GM23338 (cell line): ENCODE measurements around the gene CRYBB2. TPM values are rescaled to one million over a fixed set of nuclear protein-coding genes. Genes with fewer than 3 reads are reported as not detected.

Experiments used
- ATAC-seq: fragments of 200-7000 bp; cut with Tn5 transposase; 3 replicates; pipeline ENCODE4 v1.9.1; 2020
- DNase-seq: peaks from one replicate; pipeline ENCODE4 v3.0.0-alpha.2; 2015; ENCODE audit warnings: low spot score
- H2AFZ ChIP-seq: fragments of 200-600 bp; sonication (generic); 2 replicates; pipeline ENCODE4 v1.8.0; 2016; ENCODE audit warnings: antibody characterized with exemption, mild to moderate bottlenecking, moderate library complexity
- H3F3A ChIP-seq: fragments of 200-600 bp; sonication (generic); replicated peaks from 2 replicates; pipeline ENCODE4 v1.8.0; 2017; ENCODE audit warnings: antibody characterized with exemption, mixed run types, low read depth
- H3K27ac ChIP-seq: fragments of 200-600 bp; sonication (generic); 2 replicates; pipeline ENCODE4 v1.6.1; 2016; ENCODE audit warnings: low read depth
- H3K27me3 ChIP-seq: fragments of 200-600 bp; sonication (generic); 2 replicates; pipeline ENCODE4 v1.8.0; 2016; ENCODE audit warnings: mild to moderate bottlenecking, mixed run types, moderate library complexity; ENCODE audit not compliant: insufficient read depth
- H3K36me3 ChIP-seq: fragments of 200-600 bp; sonication (generic); 2 replicates; pipeline ENCODE4 v1.8.0; 2016; ENCODE audit warnings: mild to moderate bottlenecking; ENCODE audit not compliant: insufficient read depth
- H3K4me1 ChIP-seq: fragments of 200-600 bp; sonication (generic); 2 replicates; pipeline ENCODE4 v1.8.0; 2016; ENCODE audit warnings: mild to moderate bottlenecking, moderate library complexity; ENCODE audit not compliant: insufficient read depth
- H3K4me2 ChIP-seq: fragments of 200-600 bp; sonication (generic); 2 replicates; pipeline ENCODE4 v1.7.1; 2017; ENCODE audit warnings: mixed run types
- H3K4me3 ChIP-seq: fragments of 200-600 bp; sonication (generic); 2 replicates; pipeline ENCODE4 v1.6.1; 2016; ENCODE audit warnings: mixed run types
- H3K79me2 ChIP-seq: fragments of 200-600 bp; sonication (generic); replicated peaks from 2 replicates; pipeline ENCODE4 v1.8.0; 2017; ENCODE audit warnings: mild to moderate bottlenecking; ENCODE audit not compliant: insufficient read depth
- H3K9me2 ChIP-seq: fragments of 200-600 bp; sonication (generic); 2 replicates; pipeline ENCODE4 v1.8.0; 2017; ENCODE audit not compliant: insufficient read depth
- H4K20me1 ChIP-seq: fragments of 200-600 bp; sonication (generic); replicated peaks from 2 replicates; pipeline ENCODE4 v1.8.0; 2017; ENCODE audit warnings: mild to moderate bottlenecking; ENCODE audit not compliant: insufficient read depth
- H3K27ac Mint-ChIP-seq: 2 replicates; pipeline ENCODE4 v1.8.0; 2020; ENCODE audit warnings: inconsistent platforms, mild to moderate bottlenecking, moderate library complexity, mixed read lengths
- H3K27me3 Mint-ChIP-seq: 3 replicates; pipeline ENCODE4 v1.8.0; 2022; ENCODE audit warnings: low read depth, mild to moderate bottlenecking, moderate library complexity, mixed read lengths, inconsistent platforms; ENCODE audit not compliant: insufficient read depth, poor library complexity
- H3K36me3 Mint-ChIP-seq: 3 replicates; pipeline ENCODE4 v1.8.0; 2021; ENCODE audit warnings: low read depth, mild to moderate bottlenecking, inconsistent platforms, moderate library complexity, mixed read lengths
- H3K4me1 Mint-ChIP-seq: 3 replicates; pipeline ENCODE4 v1.8.0; 2020; ENCODE audit warnings: mild to moderate bottlenecking, inconsistent platforms, mixed read lengths
- H3K4me3 Mint-ChIP-seq: 3 replicates; pipeline ENCODE4 v1.8.0; 2021; ENCODE audit warnings: moderate library complexity, mild to moderate bottlenecking, inconsistent platforms, mixed read lengths
- H3K9me3 Mint-ChIP-seq: 3 replicates; pipeline ENCODE4 v1.8.0; 2020; ENCODE audit warnings: moderate library complexity, mild to moderate bottlenecking, inconsistent platforms, mixed read lengths
- CREB1 ChIP-seq: fragments of 250-450 bp; sonication (Bioruptor Pico); IDR thresholded peaks from 2 replicates; pipeline ENCODE4 v1.5.0; 2020; ENCODE audit warnings: low read depth, mild to moderate bottlenecking, moderate library complexity
- ETS1 ChIP-seq: IDR thresholded peaks from 2 replicates; pipeline ENCODE4 v1.6.1; 2016; ENCODE audit warnings: antibody characterized with exemption
- EZH2phosphoT487 ChIP-seq: fragments of 200-600 bp; sonication (generic); IDR thresholded peaks from one replicate; pipeline ENCODE4 v1.8.1; 2018; ENCODE audit warnings: antibody characterized with exemption; ENCODE audit not compliant: unreplicated experiment
- NANOG ChIP-seq: IDR thresholded peaks from 2 replicates; pipeline ENCODE4 v1.6.1; 2016; ENCODE audit warnings: antibody characterized with exemption, borderline replicate concordance
- POLR2AphosphoS5 ChIP-seq: IDR thresholded peaks from 2 replicates; pipeline ENCODE4 v1.6.1; 2016; ENCODE audit warnings: antibody characterized with exemption, low read depth
- STAT1 ChIP-seq: IDR thresholded peaks from one replicate; pipeline ENCODE4 v1.6.1; 2016; ENCODE audit warnings: antibody characterized with exemption; ENCODE audit not compliant: unreplicated experiment
- ZNF114 ChIP-seq: fragments of 250-450 bp; sonication (Bioruptor Pico); IDR thresholded peaks from 2 replicates; pipeline ENCODE4 v1.5.0; 2020; ENCODE audit warnings: mild to moderate bottlenecking, moderate library complexity
- ZNF462 ChIP-seq: fragments of 250-450 bp; sonication (Bioruptor Pico); IDR thresholded peaks from 2 replicates; pipeline ENCODE4 v1.5.0; 2020; ENCODE audit warnings: mild to moderate bottlenecking, moderate library complexity
- polyA plus RNA-seq: library from polyadenylated mRNA; unstranded; fragments of >200 nt; fragmentation: Nextera tagmentation; extraction: Ambion mirVana; gene quantifications from 2 replicates; pipeline ENCODE4 v1.2.1, GENCODE V29; 2016
- total RNA-seq: library from RNA; depleted of rRNA; stranded (reverse); fragments of >200 nt; shearing (Covaris generic); gene quantifications from 2 replicates; pipeline ENCODE4 v1.2.3, GENCODE V29; 2014
- TF ChIP-seq, protein P1 (sequence below): IDR thresholded peaks from one replicate; pipeline ENCODE4 v1.6.1; 2018; ENCODE audit warnings: antibody characterized with exemption; ENCODE audit not compliant: unreplicated experiment

Gene CRYBB2
- total and polyA plus RNA-seq, 2 experiments from 2014 or later, result 0.26 to 1.0 TPM

- no peak for TF ChIP-seq ZNF462 (CRISPR knock-in tag)
- TF ChIP-seq CREB1, result no peak
- no peak for TF ChIP-seq POLR2AphosphoS5
- no peak for TF ChIP-seq NANOG
- TF ChIP-seq ETS1, result no peak
Observed at GRCh38 chr22:25176799-25177198, 42.6 kb upstream of the CRYBB2 start (continued).

DNA sequence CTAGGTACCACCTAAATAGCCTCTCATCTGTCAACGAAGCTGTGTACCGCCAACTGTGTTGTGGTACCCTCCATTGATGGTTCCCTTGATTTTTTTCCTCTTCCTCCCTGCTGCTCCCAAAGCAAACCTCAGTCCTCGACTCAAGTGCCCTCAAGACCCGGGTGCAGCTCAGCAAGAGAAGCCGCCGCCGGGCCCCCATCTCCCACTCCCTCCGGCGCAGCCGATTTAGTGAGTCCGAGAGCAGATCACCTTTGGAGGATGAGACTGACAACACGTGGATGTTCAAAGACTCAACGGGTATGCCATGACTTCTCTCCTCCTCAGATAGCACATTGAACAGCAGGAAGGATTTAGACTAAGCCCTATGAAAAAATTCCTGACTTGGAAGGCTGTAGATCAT is 42.2 kb upstream of the CRYBB2 start:
- Histone ChIP-seq H3K9me2 (no peaks in the 10 kb centered on the region), H2AFZ (no peak overlapping the region), H4K20me1 (0 out of 2 replicates have a peak, but pooled peaks cover 5% of the 10 kb centered on the region), H3K27me3 (no peaks in the 10 kb centered on the region), H3K4me1 (no peaks in the 10 kb centered on the region; the same call in 1 of the 2 replicates), H3K27ac (no peak overlapping the region), H3F3A (no peaks in the 10 kb centered on the region), H3K79me2 (no peaks in the 10 kb centered on the region), H3K4me2 (no peak overlapping the region), H3K4me3 (no peak overlapping the region), H3K36me3 (no peaks in the 10 kb centered on the region)
- Mint-ChIP-seq H3K4me1 (peaks cover 13% of the 10 kb centered on the region), H3K4me3 (no peak overlapping the region), H3K27ac (no peak overlapping the region), H3K9me3 (peaks cover 9% of the 10 kb centered on the region), H3K36me3 (peaks cover 28% of the 10 kb centered on the region), H3K27me3 (peaks cover 10% of the 10 kb centered on the region)
- DNase-seq (no peak), ATAC-seq (no peak)
- TF ChIP-seq ETS1 (no peak), NANOG (no peak), ZNF114 (CRISPR knock-in tag) (no peak), STAT1 (no peak), EZH2phosphoT487 (no peak)
- TF ChIP-seq, protein P1, sequence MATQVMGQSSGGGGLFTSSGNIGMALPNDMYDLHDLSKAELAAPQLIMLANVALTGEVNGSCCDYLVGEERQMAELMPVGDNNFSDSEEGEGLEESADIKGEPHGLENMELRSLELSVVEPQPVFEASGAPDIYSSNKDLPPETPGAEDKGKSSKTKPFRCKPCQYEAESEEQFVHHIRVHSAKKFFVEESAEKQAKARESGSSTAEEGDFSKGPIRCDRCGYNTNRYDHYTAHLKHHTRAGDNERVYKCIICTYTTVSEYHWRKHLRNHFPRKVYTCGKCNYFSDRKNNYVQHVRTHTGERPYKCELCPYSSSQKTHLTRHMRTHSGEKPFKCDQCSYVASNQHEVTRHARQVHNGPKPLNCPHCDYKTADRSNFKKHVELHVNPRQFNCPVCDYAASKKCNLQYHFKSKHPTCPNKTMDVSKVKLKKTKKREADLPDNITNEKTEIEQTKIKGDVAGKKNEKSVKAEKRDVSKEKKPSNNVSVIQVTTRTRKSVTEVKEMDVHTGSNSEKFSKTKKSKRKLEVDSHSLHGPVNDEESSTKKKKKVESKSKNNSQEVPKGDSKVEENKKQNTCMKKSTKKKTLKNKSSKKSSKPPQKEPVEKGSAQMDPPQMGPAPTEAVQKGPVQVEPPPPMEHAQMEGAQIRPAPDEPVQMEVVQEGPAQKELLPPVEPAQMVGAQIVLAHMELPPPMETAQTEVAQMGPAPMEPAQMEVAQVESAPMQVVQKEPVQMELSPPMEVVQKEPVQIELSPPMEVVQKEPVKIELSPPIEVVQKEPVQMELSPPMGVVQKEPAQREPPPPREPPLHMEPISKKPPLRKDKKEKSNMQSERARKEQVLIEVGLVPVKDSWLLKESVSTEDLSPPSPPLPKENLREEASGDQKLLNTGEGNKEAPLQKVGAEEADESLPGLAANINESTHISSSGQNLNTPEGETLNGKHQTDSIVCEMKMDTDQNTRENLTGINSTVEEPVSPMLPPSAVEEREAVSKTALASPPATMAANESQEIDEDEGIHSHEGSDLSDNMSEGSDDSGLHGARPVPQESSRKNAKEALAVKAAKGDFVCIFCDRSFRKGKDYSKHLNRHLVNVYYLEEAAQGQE, result no peak
